Cardiac ventricle fibroblast (primary cell): ENCODE data around the gene FAM219A. TPM values are rescaled to one million over a fixed set of nuclear protein-coding genes. Genes with fewer than 3 reads are reported as not detected.

ENCODE experiments used
- total RNA-seq: library from RNA; depleted of rRNA; stranded (reverse); fragments of >200 nt; gene quantifications from 2 replicates; pipeline ENCODE4 v1.2.3, GENCODE V29; 2015

FAM219A gene
- total RNA-seq, result 5.4 and 6.7 TPM in 2 replicates

GRCh38 chr9:34458013-34458958 is at the start of gene FAM219A, which contains the start of gene DNAI1:
TSS of gene FAM219A (minus strand) at chr9:34458570. CDS start at chr9:34458263, 307 bp downstream.
TSS of gene DNAI1 (plus strand) at chr9:34458805. CDS start at chr9:34459006, 201 bp downstream.

GRCh38 chr9:34376596-34377403 is 81.6 kb downstream of the FAM219A start, which contains the start of gene MYORG:
TSS of gene MYORG (minus strand) at chr9:34376898. CDS start at chr9:34372943, 3,955 bp downstream.

Other genes with a start within 250 kb of the FAM219A start
- gene KIF24, start 129.3 kb downstream of the FAM219A start, total RNA-seq, result 0.56 and 0.78 TPM in 2 replicates
- 31.6 and 38.8 TPM in 2 replicates for gene NUDT2, start 129.0 kb downstream of the FAM219A start, total RNA-seq
- 4.8 and 5.1 TPM in 2 replicates for gene MYORG, start 81.7 kb downstream of the FAM219A start, total RNA-seq
- gene DNAI1, start 235 bp upstream of the FAM219A start, total RNA-seq, result not detected in 2 replicates
- gene ENHO, start 64.4 kb upstream of the FAM219A start, total RNA-seq, result not detected in 2 replicates
- gene CNTFR, start 131.2 kb upstream of the FAM219A start, total RNA-seq, result 0.39 and 0.56 TPM in 2 replicates
- 21.7 and 30.3 TPM in 2 replicates for gene RPP25L, start 153.5 kb upstream of the FAM219A start, total RNA-seq
- gene DCTN3, start 161.9 kb upstream of the FAM219A start, total RNA-seq, result 57.8 and 71.7 TPM in 2 replicates
- gene ARID3C, start 170.5 kb upstream of the FAM219A start, total RNA-seq, result 0.12 and 0.34 TPM in 2 replicates
- 132 and 152 TPM in 2 replicates for gene SIGMAR1, start 179.2 kb upstream of the FAM219A start, total RNA-seq
- gene GALT, start 188.1 kb upstream of the FAM219A start, total RNA-seq, result 30.3 and 34.3 TPM in 2 replicates
- gene IL11RA, start 193.6 kb upstream of the FAM219A start, total RNA-seq, result 61.2 and 84.7 TPM in 2 replicates
- not detected in 2 replicates for gene CCL27, start 204.1 kb upstream of the FAM219A start, total RNA-seq
- 0.98 TPM in 1 of 2 replicates, not detected in the other for gene CCL19, start 232.7 kb upstream of the FAM219A start, total RNA-seq